HepG2 (cell line): Measurements from ENCODE around the gene PFN4. TPM values are rescaled to one million over a fixed set of nuclear protein-coding genes. Genes with fewer than 3 reads are reported as not detected.
A peak's percentile ranks its signal among the peaks of the same experiment; 100 is the strongest.

ENCODE experiments used
- CREB3 ChIP-seq: sonication (generic); formaldehyde crosslinking; IDR thresholded peaks from 2 replicates; pipeline ENCODE4 v1.5.0; 2020; ENCODE audit warnings: missing genetic modification reagents
- ETV6 ChIP-seq: sonication (generic); formaldehyde crosslinking; conservative IDR thresholded peaks from 2 replicates; pipeline ENCODE4 v1.4.0; 2020; ENCODE audit warnings: missing genetic modification reagents
- FOSL1 ChIP-seq: sonication (generic); formaldehyde crosslinking; IDR thresholded peaks from 2 replicates; pipeline ENCODE4 v1.9.0; 2021; ENCODE audit warnings: missing genetic modification reagents, borderline replicate concordance
- GATAD2A ChIP-seq: IDR thresholded peaks from 2 replicates; pipeline ENCODE4 v1.6.1; 2016
- GMEB1 ChIP-seq: sonication (generic); formaldehyde crosslinking; IDR thresholded peaks from 2 replicates; pipeline ENCODE4 v1.5.1; 2020; ENCODE audit warnings: missing genetic modification reagents, mild to moderate bottlenecking, borderline replicate concordance
- HMGXB3 ChIP-seq: sonication (generic); formaldehyde crosslinking; IDR thresholded peaks from 2 replicates; pipeline ENCODE4 v1.4.0; 2020; ENCODE audit warnings: missing genetic modification reagents, borderline replicate concordance
- MAFG ChIP-seq: sonication (generic); formaldehyde crosslinking; IDR thresholded peaks from 2 replicates; pipeline ENCODE4 v1.5.1; 2020; ENCODE audit warnings: mild to moderate bottlenecking, missing genetic modification reagents
- MXD4 ChIP-seq: IDR thresholded peaks from 2 replicates; pipeline ENCODE4 v1.6.1; 2016; ENCODE audit warnings: mild to moderate bottlenecking, missing biosample characterization, missing genetic modification reagents
- NBN ChIP-seq: fragments of 450-650 bp; conservative IDR thresholded peaks from 2 replicates; pipeline ENCODE4 v1.6.1; 2017
- POGK ChIP-seq: sonication (generic); formaldehyde crosslinking; conservative IDR thresholded peaks from 2 replicates; pipeline ENCODE4 v1.8.0; 2022; ENCODE audit warnings: mild to moderate bottlenecking, moderate library complexity, missing genetic modification reagents
- SMAD1 ChIP-seq: sonication (generic); formaldehyde crosslinking; IDR thresholded peaks from 2 replicates; pipeline ENCODE4 v1.4.0; 2020; ENCODE audit warnings: missing genetic modification reagents, low read depth, mild to moderate bottlenecking, borderline replicate concordance
- SOX5 ChIP-seq: IDR thresholded peaks from 2 replicates; pipeline ENCODE4 v1.6.1; 2016; ENCODE audit warnings: borderline replicate concordance
- SRY ChIP-seq: sonication (generic); formaldehyde crosslinking; IDR thresholded peaks from 2 replicates; pipeline ENCODE4 v1.8.0; 2022; ENCODE audit warnings: mild to moderate bottlenecking, missing genetic modification reagents
- STAG1 ChIP-seq: sonication (generic); formaldehyde crosslinking; IDR thresholded peaks from 2 replicates; pipeline ENCODE4 v1.4.0; 2020; ENCODE audit warnings: missing genetic modification reagents
- ZBTB8A ChIP-seq: sonication (generic); formaldehyde crosslinking; IDR thresholded peaks from 2 replicates; pipeline ENCODE4 v1.4.0; 2020; ENCODE audit warnings: mild to moderate bottlenecking, low read depth, missing genetic modification reagents, borderline replicate concordance
- ZNF18 ChIP-seq: sonication (generic); formaldehyde crosslinking; IDR thresholded peaks from 2 replicates; pipeline ENCODE4 v1.8.0; 2022; ENCODE audit warnings: mild to moderate bottlenecking, missing genetic modification reagents; ENCODE audit not compliant: insufficient replicate concordance
- ZNF350 ChIP-seq: sonication (generic); formaldehyde crosslinking; IDR thresholded peaks from 2 replicates; pipeline ENCODE4 v1.4.0; 2020; ENCODE audit warnings: mild to moderate bottlenecking, low read depth, missing genetic modification reagents, borderline replicate concordance
- ZNF557 ChIP-seq: sonication (generic); formaldehyde crosslinking; IDR thresholded peaks from 2 replicates; pipeline ENCODE4 v1.4.0; 2020; ENCODE audit warnings: missing genetic modification reagents
- polyA plus RNA-seq, 8 experiments: library from polyadenylated mRNA; depleted of rRNA in 3 of 8; stranded (reverse) in 7 of 8; unstranded in 1 of 8; fragments of >200 nt; fragmentation: Illumina TruSeq in 4 of 8; extraction: Trizol in 4 of 8; gene quantifications; 2 replicates each; pipeline versions ENCODE4 v1.2.1 to v1.2.3, GENCODE V29; 2011 to 2016; ENCODE audit warnings: low read depth in 4 of 8, missing spikeins in 1 of 8, mixed read lengths in 1 of 8; ENCODE audit not compliant: insufficient read depth in 1 of 8
- total RNA-seq, 5 experiments: library from RNA; depleted of rRNA; stranded (reverse); fragments of >200 nt; fragmentation: Illumina TruSeq; extraction: Trizol; gene quantifications; 2 replicates each; pipeline ENCODE4 v1.2.3, GENCODE V29; 2016; ENCODE audit warnings: low read depth in 1 of 5

PFN4 gene
- total and polyA plus RNA-seq, 2 of the 13 experiments (the other 11 are each of a cell fraction or from before 2014, with no cell fraction given) = 0.12 to 0.20 TPM

GRCh38 chr2:24123195-24123921, at the start of gene PFN4, which contains the start of gene FAM228B (continued):
- no peak for TF ChIP-seq HMGXB3
- peak; percentile 69; the same call in 1 of the 2 replicates for TF ChIP-seq GMEB1 (CRISPR knock-in tag)
- no peak; the same call in 1 of the 2 replicates for TF ChIP-seq SMAD1 (CRISPR knock-in tag)
- TF ChIP-seq MXD4 = peak; percentile 75; the same call in 1 of the 2 replicates
- peak; percentile 53; the same call in 1 of the 2 replicates for TF ChIP-seq CREB3 (CRISPR knock-in tag)
- TF ChIP-seq ZBTB8A = no peak
- TF ChIP-seq ZNF557 (CRISPR knock-in tag) = no peak; the same call in 1 of the 2 replicates
- TF ChIP-seq ZNF350 = 0 out of 2 replicates have a peak, but pooled peaks have one; percentile 7
- TF ChIP-seq NBN = no peak
- TF ChIP-seq FOSL1 (CRISPR knock-in tag) = no peak
- no peak for TF ChIP-seq MAFG (CRISPR knock-in tag)
- TF ChIP-seq GATAD2A (CRISPR knock-in tag) = no peak; the same call in 1 of the 2 replicates
- TF ChIP-seq SOX5 (CRISPR knock-in tag) = no peak
- TF ChIP-seq ZNF18 (CRISPR knock-in tag) = no peak
- no peak; the same call in 1 of the 2 replicates for TF ChIP-seq STAG1 (CRISPR knock-in tag)
- no peak for TF ChIP-seq ETV6
- TF ChIP-seq POGK (CRISPR knock-in tag) = peak; percentile 92; the same call in 1 of the 2 replicates
- TF ChIP-seq SRY (CRISPR knock-in tag) = peak; percentile 89
